Measurements from ENCODE around the gene HSPB2.

GRCh38 chr11:111933872-111934271 lies 21.3 kb downstream of the HSPB2 start:
- TF ChIP-seq CTCF (conservative IDR thresholded peaks at IDR 0.05; ENCODE audit: low read length) (no peak), EZH2phosphoT487 (IDR thresholded peaks at IDR 0.05; ENCODE audit: borderline replicate concordance) (no peak)

All from Loucy (cell line).